Astrocyte (in vitro differentiated cells and primary cell): ENCODE data around the gene HOXA6.

Source experiments
- CTCF ChIP-seq: IDR thresholded peaks from 2 replicates; pipeline ENCODE4 v1.5.1; 2011; ENCODE audit warnings: low read depth, mild to moderate bottlenecking, inconsistent platforms, low read length, moderate library complexity; ENCODE audit not compliant: insufficient read depth
- EZH2 ChIP-seq: IDR thresholded peaks from 2 replicates; pipeline ENCODE4 v1.6.1; 2012; ENCODE audit warnings: mild to moderate bottlenecking, low read length, inconsistent platforms; ENCODE audit not compliant: insufficient read depth

GRCh38 chr7:27183682-27184336 is 36.2 kb upstream of the HOXA6 start:
- TF ChIP-seq CTCF (no peak), EZH2 (no peak)
